DMS79 treated with DMSO at 0.1 percent for 48 hours (cell line): Measurements from ENCODE around the gene DHX36.

Experiments used
- DNase-seq: peaks from one replicate; lab custom pipeline; 2025; lab: John Stamatoyannopoulos, UW

Gene DHX36

DNA sequence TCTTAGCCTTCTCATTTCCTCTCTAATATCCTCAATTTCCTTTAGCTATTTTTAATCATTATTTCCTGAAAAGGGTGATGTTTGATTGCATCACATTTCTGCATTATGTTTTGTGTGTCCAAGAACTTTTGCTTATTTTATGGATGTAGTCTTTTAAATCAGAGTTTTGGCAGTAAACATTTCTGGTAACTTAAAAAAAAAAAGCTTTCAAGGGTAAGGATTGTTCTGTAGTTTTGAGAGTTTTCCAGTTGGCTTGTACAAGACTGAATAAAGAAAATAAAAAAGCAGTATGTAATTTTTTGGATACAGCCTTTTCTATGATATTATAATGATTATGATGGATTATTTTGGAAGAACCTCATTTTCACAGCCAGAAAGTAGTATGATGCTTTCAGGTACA is 99.4 kb downstream of the DHX36 start:
- DNase-seq, result no peak

- no peak for DNase-seq
Observed at GRCh38 chr3:154224366-154224765, 99.9 kb downstream of the DHX36 start.

- DNase-seq, result no peak
Observed at GRCh38 chr3:154223519-154223918, 100.8 kb downstream of the DHX36 start.
